ENCODE data around the gene CDH23.

DNA sequence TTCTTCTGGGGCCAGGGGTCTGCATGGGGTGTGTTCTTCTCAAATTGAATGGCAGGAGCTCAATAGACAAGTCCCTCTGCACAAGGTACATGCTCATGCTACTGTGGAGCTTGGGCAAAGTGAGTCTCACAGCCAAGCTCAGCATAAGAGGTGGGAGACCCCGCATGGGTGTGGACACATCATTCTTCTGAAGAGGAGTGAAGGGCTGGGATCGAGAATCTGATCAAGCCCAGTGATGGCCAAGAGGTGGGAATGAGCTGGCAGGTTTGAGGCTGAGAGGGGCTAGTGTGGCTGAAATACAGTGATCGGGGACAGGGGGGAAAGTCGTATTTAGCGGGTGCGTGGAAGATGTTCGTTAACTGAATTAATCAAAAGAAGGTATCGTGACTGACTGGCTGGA lies 32.6 kb downstream of the CDH23 start:
- no peak for TF ChIP-seq EP300 (IDR thresholded peaks at IDR 0.05)
- TF ChIP-seq CTCF (IDR thresholded peaks at IDR 0.05): no peak
